Placental pericyte (primary cell): Measurements from ENCODE around the gene CLEC4F. TPM values are rescaled to one million over a fixed set of nuclear protein-coding genes. Genes with fewer than 3 reads are reported as not detected.

Experiments
- small RNA-seq: library from RNA; depleted of rRNA; stranded (forward); fragments of <200 nt; gene quantifications from one replicate; pipeline ENCODE3, GENCODE V24; 2012; ENCODE audit warnings: low replicate concordance
- total RNA-seq: library from RNA; depleted of rRNA; stranded (reverse); fragments of >200 nt; gene quantifications from 2 replicates; pipeline ENCODE4 v1.2.3, GENCODE V29; 2012

CLEC4F gene, protein sequence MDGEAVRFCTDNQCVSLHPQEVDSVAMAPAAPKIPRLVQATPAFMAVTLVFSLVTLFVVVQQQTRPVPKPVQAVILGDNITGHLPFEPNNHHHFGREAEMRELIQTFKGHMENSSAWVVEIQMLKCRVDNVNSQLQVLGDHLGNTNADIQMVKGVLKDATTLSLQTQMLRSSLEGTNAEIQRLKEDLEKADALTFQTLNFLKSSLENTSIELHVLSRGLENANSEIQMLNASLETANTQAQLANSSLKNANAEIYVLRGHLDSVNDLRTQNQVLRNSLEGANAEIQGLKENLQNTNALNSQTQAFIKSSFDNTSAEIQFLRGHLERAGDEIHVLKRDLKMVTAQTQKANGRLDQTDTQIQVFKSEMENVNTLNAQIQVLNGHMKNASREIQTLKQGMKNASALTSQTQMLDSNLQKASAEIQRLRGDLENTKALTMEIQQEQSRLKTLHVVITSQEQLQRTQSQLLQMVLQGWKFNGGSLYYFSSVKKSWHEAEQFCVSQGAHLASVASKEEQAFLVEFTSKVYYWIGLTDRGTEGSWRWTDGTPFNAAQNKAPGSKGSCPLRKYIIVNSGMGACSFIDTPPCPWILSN
- not detected in 2 replicates for total RNA-seq

DNA sequence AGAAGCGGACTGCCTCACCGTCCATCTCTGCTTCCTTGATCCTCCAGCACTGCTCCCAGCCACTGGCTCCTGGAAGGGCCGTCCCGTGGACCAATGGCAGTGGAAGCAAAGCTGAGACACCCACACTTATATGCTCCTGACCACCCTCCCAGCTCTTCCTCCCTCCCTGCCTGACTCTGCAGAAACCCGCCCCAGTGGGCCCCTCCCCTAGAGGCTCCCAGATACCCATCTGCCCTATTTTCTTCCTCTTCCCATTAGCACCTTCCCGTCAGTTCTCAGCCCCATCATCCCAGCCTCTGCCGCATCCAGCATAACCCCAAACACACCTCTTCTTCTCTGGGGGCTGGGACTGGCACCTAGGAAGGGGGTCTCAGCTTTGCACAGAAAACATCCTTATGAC is at the start of gene CLEC4F:
CLEC4F (minus strand) TSS at position 101 of the 400 bp plus-strand sequence; CDS start at position 25, 76 bp downstream.

DNA sequence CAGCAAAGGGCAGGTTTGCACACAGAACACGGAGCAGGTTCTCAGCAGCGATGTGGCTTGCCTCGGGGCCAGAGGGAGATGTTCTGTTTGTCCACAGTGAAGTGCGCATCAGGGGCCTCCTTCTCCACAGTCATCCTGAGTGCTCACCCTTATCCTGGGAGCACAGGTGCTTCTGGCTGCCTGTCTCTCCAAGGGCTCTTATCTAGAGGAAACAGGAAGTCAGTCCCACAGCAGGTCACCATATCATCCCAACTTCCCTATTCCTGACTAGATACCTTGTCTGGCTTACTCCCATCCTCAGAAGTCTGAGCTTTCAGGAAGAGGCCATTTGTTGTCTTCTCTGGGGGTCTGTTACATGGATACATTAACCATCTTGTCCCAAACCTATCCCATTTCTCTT is 15.2 kb upstream of the CLEC4F start, which contains the start of gene CD207:
CD207 (minus strand) TSS at position 174 of the 400 bp plus-strand sequence; CDS start at position 134, 40 bp downstream.

DNA sequence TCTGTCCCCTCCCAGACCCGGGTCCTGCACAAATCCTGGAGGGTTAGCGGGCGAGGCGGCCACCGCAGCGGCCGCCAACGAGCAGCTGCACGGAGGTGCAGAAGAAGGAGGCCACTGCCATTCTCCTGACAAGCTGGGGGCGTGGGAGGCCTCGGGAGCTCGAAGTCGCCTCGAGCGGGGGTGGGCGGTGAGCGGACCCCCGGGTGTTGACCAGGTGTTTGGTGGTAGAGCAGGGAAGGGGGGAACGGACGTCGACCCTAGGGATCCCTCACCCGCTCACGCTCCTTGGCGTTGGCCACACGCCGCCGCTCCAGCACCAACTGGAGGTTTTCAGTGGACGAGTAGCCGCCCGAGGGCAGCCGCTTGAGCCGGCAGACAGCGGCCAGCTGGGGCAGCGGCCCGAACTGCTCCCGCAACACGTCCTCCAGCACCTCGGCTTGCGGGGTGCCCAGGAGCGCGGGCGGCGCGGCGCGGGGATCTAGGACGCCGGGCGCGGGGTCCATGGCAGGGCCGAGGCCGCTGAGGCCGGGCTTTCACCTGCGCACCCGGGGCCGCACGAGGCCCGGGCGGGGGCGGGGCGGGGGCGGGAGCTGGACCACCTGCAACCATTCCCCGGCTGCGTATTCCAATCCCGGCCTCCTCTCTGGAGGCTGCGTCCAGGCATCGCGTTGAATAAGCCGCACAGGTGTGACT is 30.1 kb downstream of the CLEC4F start, which contains the start of gene FIGLA:
FIGLA (minus strand) TSS at position 508 of the 693 bp plus-strand sequence; CDS start at position 503, 5 bp downstream.

DNA sequence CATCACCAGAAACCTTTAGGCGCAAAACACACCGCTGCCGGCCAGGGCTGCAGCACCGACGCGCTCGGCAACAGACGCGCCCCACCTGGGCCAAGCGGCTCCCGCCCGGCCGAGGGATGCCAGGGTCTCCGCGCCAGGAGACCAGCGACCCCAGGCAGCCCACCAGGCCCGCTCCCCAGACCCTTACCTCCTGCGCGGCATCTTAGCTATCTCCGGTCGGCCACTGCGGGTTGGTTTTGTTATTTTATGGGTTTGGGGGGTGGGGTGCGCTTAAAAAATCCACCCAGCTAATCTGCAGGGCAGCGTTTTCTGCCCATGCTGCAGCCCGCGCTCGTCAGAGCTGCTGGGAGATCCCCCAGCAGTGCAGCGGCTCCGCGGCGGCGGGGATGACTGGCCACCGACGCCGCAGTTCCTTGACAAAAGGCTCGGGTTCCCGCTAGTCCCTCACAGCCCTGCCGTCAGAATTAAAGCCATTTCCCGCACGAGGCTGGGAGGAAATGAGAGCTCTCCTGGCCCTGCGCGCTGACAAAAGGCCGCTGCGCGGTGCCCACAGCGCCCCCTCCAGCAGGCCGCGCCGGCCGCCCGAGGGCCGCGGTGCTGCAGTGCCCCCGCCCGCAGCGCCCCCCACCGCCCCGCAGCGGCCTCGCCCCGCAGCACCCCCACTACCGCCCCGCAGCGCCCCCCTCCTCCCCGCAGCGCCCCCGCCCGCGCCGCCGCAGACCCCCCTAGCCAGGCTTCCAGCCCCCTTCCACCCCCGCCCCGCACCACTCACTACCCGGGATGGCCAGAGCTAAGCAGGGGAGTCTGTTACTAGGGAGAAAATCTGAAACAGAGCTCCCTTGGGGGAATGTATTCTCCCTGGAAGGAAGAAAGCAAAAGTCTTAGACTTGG is 52.5 kb downstream of the CLEC4F start, which contains the start of gene ADD2:
ADD2 (minus strand) TSS at position 502 of the 891 bp plus-strand sequence. CDS start 61,792 bp downstream, outside the sequence.

Small RNAs within 50 kb of the gene (small RNA-seq; reads per million reads assigned to genes)
- gene HMGN2P21 = not detected

Other genes with a start within 250 kb of the CLEC4F start
- gene ADD2, start 52.4 kb downstream of the CLEC4F start, total RNA-seq = 0.14 TPM in 1 of 2 replicates, not detected in the other
- gene FIGLA, start 30.0 kb downstream of the CLEC4F start, total RNA-seq = not detected in 2 replicates
- not detected in 2 replicates for gene CD207, start 15.2 kb upstream of the CLEC4F start, total RNA-seq
- gene VAX2, start 80.0 kb upstream of the CLEC4F start, total RNA-seq = 2.6 and 4.2 TPM in 2 replicates
- 1.9 TPM in 1 of 2 replicates, not detected in the other for gene ATP6V1B1, start 115.3 kb upstream of the CLEC4F start, total RNA-seq
- 0.72 and 1.3 TPM in 2 replicates for gene ANKRD53, start 158.0 kb upstream of the CLEC4F start, total RNA-seq
- 27.1 and 43.5 TPM in 2 replicates for gene TEX261, start 174.3 kb upstream of the CLEC4F start, total RNA-seq
- gene NAGK, start 248.0 kb upstream of the CLEC4F start, total RNA-seq = 46.4 and 62.4 TPM in 2 replicates